HPDE6-E6E7 (cell line): ENCODE measurements around the gene ZNF234.
A peak's percentile ranks its signal among the peaks of the same experiment; 100 is the strongest.
"Not testable (repeated sequence)": the region's sequence is repeated elsewhere in the genome, so short reads cannot be mapped to it uniquely, and the experiment has no call there.

ENCODE experiments used
- DNase-seq: peaks from one replicate; pipeline ENCODE4 v3.0.0; 2011; ENCODE audit warnings: missing footprints; ENCODE audit errors: extremely low spot score

The ZNF234 gene

DNA sequence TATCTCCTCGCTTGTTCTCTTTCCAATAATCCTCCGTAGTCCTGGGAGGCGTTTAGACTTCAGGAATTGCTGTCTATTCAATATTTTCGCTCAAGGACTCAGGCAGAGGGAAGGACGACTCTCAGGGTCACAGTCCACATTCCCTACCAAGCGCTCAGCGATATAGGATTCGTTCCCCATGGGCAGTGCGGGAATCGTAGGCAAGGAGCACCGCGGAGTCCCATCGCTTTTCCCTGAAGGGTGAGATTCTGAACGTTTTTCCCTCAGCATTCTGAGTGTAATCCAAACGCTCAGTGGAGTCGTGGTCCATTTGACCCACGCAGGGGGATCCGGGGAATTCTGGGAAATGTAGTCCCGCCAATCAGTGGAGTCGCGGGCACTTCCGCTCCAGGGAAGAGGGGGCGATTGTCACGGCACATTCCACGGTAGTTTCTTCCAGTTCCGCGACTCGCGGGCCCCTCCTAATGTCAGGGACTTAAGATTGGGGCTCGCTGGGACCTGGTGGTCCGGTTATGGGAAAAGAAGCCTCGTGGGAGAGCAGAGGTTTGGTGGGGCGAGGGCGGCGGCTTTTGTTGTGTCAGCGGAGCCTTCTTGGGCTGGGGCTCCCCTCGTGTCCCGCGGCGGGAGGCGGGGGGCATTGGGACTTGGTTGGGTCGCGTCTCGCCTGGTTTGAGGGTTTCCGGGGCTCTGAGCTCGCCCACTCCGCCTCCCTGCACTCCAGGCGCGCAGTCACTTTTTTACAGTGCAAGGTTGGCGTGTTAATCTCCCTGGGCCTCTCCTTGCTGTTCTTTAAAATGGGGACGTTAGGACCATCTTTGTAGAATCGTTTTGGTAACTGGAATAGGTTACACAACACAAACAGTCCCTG is at the start of gene ZNF234:
ZNF234 (plus strand) TSS at position 364 of the 868 bp plus-strand sequence. CDS start 3,079 bp downstream, outside the sequence.
- peak; percentile 70 for DNase-seq

DNA sequence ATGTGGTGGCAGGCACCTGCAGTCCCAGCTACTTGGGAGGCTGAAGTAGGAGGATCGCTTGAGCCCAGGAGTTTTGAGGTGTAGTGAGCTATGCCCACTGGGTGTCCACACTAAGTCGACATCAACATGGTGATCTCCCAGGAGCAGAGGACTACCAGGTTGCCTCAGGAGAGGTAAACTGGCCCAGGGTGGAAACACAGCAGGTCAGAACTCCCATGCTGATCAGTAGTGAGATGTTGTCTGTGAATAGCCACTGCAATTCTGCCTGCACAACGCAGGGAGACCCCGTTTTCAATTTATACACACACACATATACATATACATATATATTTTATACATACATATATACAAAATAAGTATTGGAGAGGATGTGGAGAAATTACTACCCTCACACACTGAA is 49.2 kb upstream of the ZNF234 start:
- DNase-seq: no peak

DNA sequence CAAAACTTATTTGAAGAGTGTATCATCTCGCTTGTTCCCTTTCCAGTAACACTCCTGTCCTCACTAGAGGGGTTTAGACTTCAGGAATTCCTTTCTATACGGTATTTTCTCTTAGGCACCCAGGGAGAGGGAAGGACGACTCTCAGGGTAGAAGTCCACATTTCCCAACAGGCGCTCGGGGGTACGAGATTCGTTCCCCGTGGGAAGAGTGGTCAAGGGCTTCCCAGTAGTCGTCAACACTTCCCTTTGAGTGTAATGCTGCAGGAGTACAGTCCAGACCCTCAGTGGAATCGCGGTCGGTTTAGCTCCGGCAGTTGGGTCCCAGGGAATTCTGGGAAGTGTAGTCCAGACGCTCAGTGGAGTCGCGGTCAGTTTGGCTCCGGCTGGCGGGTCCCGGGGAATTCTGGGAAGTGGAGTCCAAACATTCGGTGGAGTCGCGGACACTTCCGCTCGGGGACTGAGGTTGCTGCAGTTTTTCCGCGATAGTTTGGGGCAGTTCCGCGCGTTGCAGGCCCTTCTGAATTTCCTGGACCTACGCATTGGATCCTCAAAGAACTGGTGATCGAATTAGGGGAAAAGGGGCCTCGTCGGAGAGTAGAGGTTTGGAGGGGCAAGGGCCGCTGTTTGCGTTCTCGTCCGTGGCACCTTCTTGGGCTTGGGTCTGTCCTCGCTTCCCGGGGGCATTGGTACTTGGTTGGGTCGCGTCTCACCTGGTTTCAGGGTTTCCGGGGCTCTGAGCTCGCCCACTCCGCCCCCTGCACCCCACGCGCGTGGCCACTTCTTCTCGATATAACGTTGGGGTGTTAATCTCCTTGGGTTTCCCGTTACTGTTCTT is 47.2 kb upstream of the ZNF234 start, which contains the start of gene ZNF224:
ZNF224 (plus strand) TSS at position 431 of the 835 bp plus-strand sequence. CDS start 3,513 bp downstream, outside the sequence.
- peak; percentile 92 for DNase-seq

DNA sequence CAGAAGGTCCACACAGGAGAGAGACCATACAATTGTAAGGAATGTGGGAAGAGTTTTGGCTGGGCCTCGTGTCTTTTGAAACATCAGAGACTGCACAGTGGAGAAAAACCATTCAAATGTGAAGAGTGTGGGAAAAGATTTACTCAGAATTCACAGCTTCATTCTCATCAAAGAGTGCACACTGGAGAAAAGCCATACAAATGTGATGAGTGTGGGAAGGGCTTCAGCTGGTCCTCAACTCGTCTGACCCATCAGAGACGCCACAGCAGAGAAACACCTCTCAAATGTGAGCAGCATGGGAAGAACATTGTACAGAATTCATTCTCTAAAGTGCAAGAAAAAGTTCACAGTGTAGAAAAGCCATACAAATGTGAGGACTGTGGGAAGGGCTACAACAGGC is 33.6 kb upstream of the ZNF234 start:
- DNase-seq: no peak

DNA sequence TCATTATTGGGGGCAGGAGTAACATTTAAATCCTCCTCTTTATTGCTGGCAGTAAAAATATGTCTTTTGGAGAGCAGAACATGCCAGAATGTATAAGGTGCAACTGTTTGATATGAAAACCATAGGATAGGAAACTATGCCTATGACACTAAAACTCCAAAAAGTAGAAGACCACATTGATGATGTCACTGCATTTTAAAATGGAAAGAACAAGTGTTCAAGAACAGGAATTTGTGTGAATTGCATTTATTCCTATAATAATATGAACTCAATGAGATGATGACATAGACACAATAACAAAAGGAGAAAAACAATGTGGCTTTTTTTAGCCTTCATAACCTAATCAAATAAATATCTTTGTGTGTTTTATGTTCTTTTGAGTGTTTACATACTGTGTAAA is 31.9 kb upstream of the ZNF234 start:
- DNase-seq: no peak

DNA sequence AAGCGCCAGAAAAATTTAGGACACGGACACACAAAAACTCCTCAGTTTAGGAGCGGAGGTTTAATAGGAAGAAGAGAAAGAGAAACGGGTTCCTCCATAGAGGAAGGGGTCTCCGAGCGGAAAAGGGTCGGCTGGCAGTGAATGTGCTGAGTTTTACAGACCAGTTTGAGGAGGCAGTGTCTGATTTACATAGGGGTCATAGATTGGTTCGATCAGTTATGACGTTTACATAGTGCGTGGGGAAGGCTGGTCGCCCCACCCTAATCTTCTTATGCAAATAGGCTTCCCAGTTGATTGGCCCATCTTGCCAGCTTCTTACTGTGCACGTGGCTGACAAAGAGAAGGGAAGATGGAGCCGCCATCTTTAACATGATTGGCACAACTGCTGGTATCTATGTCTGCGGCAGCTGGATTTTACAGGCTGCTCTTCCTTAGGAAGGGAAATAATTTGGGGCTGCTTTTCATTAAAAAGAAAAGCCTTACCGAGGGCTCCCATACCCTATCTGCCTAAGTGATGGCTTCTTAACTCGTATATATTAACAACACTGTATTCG is 29.4 kb upstream of the ZNF234 start:
- peak; percentile 36 for DNase-seq

DNA sequence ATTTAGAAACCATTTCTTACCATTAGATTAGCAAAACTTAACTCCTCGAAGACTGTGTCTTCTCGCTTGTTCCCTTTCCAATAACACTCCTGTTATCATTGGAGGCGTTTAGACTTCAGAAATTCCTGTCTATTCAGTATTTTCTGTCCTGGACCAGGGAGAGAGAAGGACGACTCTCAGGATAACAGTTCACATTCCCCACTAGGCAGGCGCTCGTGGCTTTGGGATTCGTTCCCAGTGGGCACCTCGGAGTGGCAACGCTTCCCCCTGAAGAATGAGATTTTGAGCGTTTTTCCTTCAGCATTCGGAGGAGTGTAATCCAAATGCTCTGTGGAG is 28.6 kb upstream of the ZNF234 start:
- DNase-seq: no peak

DNA sequence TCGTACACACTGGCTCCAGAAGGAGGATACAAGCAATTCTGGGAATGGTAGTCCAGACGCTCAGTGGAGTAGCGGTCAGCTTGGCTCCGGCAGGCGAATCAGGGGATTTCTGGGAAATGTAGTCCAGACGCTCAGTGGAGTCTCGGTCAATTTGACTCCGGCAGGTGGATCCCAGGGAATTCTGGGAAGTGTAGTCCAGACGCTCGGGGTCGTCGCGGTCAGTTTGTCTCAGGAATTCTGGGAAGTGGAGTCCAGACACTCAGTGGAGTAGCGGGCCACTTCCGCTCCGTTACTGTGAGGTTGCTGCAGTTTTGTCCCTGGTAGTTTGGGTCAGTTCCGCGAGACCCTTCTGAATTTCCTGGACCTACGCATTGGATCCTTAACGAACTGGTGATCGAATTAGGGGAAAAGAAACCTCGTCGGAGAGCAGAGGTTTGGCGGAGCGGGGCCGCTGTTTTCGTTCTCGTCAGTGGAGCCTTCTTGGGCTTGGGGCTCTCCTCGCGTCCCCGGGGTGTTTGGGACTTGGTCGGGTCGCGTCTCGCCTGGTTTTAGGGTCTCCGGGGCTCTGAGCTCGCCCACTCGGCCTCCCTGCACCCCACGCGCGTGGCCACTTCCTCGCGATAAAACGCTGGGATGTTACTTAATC is 28.1 kb upstream of the ZNF234 start, which contains the start of gene ZNF225:
ZNF225 (plus strand) TSS at position 262 of the 646 bp plus-strand sequence. CDS start 2,429 bp downstream, outside the sequence.
- peak; percentile 94 for DNase-seq

DNA sequence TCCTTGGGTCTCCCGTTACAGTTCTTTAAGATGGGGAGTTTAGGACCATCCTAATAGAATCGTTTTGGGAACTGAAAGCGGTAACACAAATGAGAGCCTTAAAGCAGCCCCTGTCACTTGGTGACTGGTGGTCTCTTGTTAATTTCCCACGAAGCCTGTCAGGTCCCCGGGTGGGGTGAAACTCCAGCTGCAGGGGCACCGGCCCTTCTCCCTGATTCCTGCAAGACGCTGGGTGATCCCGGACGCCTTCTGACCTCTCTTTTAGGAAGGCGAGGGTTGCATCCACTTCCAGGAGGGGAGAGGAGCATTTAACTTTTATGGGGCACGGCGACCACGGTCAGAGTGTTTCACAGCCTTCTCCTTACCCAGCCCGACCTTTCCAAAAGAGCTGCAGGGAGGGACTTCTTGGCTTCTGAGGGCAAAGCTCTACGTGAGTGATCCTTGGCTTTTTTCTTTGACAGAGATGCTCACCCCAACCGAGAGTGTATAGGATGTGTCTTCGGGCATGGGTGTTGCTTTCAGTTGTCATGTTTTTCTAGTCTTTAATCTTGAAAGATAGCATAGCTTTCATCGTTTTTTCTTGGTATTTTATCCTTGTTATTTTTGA is 27.5 kb upstream of the ZNF234 start:
- no peak for DNase-seq

DNA sequence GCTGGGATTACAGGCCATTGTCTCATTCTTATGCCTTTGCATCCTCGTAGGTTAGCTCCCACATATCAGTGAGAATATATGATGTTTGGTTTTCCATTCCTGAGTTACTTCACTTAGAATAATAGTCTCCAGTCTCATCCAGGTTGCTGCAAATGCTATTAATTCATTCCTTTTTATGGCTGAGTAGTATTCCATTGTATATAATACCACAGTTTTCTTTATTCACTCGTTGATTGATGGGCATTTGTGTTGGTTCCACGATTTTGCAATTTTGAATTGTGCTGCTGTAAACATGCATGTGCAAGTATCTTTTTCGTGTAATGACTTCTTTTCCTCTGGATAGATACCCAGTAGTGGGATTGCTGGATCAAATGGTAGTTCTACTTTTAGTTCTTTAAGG is 20.2 kb upstream of the ZNF234 start:
- not testable (repeated sequence) for DNase-seq

DNA sequence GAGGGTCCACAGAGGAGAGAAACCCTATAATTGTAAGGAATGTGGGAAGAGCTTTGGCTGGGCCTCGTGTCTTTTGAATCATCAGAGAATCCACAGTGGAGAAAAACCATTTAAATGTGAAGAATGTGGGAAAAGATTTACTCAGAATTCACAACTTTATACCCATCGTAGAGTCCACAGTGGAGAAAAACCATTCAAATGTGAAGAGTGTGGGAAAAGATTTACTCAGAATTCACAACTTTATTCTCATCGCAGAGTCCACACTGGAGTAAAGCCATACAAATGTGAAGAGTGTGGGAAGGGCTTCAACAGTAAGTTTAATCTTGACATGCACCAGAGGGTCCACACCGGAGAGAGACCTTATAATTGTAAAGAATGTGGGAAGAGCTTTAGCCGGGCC is 9.4 kb upstream of the ZNF234 start:
- DNase-seq: no peak

DNA sequence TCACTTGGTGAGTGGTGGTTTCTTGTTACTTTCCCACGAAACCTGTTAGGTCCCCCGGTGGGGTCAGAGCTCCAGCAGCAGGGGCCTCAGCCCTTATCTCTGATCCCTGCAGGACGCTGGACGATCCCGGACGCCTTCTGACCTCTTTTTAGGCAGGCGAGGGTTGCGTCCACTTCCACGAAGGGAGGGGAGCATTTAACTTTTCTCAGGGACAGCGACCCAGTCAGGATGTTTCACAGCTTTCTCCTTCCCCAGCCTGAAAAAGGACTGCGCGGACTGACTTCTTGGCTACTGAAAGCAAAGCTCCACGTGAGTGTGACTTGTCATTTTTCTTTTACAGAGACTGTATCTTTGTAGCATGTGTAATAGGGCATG is 692 bp downstream of the ZNF234 start:
- DNase-seq: peak; percentile 5

DNA sequence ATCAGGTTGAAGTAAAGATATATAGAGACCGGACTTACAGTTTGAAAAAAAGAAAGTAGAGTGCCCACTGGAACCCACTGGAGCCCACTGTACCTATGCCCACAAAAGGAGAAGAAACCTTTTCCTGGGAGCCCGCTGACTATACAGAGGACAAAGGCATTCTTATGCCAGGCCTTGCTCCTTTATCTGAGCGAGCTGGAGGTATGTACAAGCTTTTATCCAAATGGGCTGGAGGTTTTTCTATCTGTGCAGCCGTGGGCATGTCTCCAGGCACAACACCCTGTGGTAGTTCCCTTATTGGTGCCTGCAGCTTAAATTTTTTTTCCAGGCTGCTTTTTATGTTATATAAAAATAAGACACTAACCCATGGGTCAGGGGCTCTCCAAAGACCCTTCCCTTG is 8.4 kb downstream of the ZNF234 start:
- no peak for DNase-seq

DNA sequence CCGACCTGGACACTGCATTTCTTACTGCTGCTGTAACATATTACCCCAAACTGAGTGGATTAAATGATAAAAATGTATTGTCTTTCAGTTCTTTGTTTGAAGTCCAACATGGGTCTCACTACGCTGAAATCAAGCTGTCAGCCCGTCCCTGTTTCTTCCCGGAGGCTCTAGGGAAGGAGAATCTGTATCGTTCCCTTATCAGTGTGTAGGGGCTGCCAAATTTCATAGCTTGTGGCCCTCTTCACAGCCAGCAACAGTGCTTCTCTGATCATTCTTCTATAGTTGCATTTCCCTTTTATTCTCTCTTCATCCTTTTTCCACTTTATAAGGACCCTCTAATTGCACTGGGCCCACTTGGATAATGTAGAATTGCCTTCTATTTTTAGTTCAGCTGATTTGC is 10.1 kb downstream of the ZNF234 start:
- DNase-seq: no peak

DNA sequence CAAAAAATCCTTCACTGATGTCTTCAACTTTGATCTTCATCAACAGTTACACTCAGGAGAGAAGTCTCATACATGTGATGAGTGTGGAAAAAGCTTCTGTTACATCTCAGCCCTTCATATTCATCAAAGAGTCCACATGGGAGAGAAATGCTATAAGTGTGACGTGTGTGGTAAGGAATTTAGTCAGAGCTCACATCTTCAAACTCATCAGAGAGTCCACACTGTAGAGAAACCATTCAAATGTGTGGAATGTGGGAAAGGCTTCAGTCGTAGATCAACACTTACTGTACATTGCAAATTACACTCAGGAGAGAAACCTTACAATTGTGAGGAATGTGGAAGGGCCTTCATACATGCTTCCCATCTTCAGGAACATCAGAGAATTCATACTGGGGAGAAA is 15.1 kb downstream of the ZNF234 start:
- no peak for DNase-seq

DNA sequence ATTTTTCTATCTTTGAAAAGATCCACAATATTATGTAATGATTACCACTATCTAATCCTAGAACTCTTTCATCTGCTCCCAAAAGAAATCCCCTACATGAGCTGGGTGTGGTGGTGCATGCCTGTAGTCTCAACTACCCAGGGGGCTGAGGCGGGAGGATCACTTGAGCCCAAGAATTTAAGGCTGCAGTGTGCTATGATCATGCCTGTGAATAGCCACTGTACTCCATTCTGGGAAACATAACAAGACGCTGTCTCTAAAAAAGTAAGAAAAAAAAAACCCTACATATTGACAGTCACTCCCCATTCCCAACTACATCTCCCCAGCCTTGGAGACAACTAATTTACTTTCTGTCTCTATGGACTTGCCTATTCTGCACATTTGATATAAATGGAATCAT is 22.4 kb downstream of the ZNF234 start:
- no peak for DNase-seq

DNA sequence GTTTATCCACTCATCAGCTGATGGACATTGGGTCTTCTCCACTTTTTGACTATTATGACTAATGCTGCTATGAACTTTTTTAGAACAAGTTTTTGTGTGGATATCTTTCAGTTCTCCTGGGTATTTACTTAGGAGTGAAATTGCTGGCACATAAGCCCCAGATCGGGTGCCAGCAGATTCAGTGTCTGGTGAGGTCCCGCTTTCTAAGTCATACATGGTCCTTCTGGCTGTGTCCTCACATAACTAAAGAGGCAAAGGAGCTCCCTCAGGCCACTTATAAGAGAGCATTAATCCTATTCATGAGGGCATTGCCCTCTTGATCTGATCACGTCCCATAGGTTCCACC is 22.9 kb downstream of the ZNF234 start:
- no peak for DNase-seq

DNA sequence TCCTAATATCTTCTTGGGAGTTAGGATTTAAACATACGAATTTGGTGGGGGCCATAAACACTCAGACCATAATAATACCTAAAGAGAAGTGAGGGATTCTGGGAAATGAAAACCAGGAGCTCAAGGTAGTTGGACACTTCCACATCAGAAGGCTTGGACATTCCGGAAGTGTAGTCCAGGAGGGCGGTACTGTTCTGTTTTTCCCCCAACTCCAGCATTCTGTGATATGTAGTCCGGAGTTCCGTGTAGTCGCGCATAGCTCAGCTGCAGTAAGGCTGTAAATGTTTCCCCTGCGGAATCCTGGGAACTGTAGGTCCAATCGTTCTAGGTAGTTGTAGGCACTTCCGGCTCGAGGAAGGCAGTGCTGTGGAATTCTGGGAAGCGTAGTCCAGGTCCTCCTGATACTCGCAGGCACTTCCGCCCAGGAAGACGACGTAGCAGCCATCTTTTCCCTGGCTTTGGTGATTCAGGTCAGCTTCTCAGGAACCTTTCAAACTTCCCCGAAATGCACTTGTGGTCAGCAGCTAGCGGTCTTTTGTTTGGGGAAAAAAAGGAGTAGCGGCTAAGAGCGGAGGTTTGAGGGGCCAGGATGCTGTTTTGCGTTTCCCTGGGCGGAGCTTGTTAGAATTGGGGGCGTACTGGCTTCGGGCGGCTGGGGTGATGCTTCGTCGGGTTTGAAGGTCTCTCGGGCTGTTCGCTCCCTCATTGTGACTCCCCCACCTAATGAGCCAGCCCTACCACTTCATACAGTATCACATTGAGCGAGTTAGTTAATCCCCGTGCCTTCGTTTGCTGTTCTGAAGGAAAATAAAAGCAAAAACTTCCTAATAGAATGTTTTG is 23.5 kb downstream of the ZNF234 start, which contains the start of gene ZNF226:
ZNF226 (plus strand) TSS at position 428 of the 840 bp plus-strand sequence. CDS start 4,981 bp downstream, outside the sequence.
- DNase-seq: peak; percentile 96

DNA sequence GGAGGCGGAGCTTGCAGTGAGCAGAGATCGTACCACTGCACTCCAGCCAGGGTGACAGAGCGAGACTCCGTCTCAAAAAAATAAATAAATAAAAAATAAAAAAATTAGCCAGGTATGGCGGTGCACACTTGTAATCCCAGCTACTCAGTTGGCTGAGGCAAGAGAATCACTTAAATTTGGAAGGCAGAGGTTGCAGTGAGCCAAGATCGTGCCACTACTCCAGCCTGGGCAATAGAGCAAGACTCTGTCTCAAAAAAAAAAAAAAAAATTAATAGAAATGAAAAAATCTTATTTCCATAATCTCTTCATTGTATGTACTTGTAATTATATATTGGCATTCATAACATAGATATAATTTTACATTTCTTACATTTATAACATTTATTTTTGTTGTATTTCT is 29.3 kb downstream of the ZNF234 start:
- DNase-seq: not testable (repeated sequence)

DNA sequence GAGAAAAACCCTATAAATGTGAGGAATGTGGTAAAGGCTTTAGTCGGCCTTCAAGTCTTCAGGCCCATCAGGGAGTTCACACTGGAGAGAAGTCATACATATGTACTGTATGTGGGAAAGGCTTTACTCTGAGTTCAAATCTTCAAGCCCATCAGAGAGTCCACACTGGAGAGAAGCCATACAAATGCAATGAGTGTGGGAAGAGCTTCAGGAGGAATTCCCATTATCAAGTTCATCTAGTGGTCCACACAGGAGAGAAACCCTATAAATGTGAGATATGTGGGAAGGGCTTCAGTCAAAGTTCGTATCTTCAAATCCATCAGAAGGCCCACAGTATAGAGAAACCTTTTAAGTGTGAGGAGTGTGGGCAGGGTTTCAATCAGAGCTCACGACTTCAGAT is 35.2 kb downstream of the ZNF234 start:
- no peak for DNase-seq
